Trophoblast cell (in vitro differentiated cells and primary cell): ENCODE data around the gene PADI4.
"Not testable (repeated sequence)": the region's sequence is repeated elsewhere in the genome, so short reads cannot be mapped to it uniquely, and the experiment has no call there.

Experiments used
- DNase-seq, 2 donors: peaks; one replicate each; pipeline ENCODE4 v3.0.0-alpha.2; 2016
- H2AFZ ChIP-seq: 2 replicates; pipeline ENCODE4 v1.6.1; 2013; ENCODE audit warnings: low read length, moderate library complexity, mild to moderate bottlenecking; ENCODE audit not compliant: insufficient read depth, poor library complexity
- H2AK5ac ChIP-seq: 2 replicates; pipeline ENCODE4 v1.6.1; 2013; ENCODE audit warnings: mild to moderate bottlenecking, low read length
- H2BK120ac ChIP-seq: 2 replicates; pipeline ENCODE4 v1.6.1; 2013; ENCODE audit warnings: low read length, mild to moderate bottlenecking, moderate library complexity; ENCODE audit not compliant: insufficient read depth, poor library complexity
- H2BK12ac ChIP-seq: 2 replicates; pipeline ENCODE4 v1.6.1; 2013; ENCODE audit warnings: mild to moderate bottlenecking, low read length, moderate library complexity
- H2BK5ac ChIP-seq: 2 replicates; pipeline ENCODE4 v1.6.1; 2013; ENCODE audit warnings: low read length, low read depth, moderate library complexity, mild to moderate bottlenecking; ENCODE audit not compliant: poor library complexity
- H3K14ac ChIP-seq: 2 replicates; pipeline ENCODE4 v1.6.1; 2013; ENCODE audit warnings: mild to moderate bottlenecking, low read length
- H3K18ac ChIP-seq: 2 replicates; pipeline ENCODE4 v1.6.1; 2013; ENCODE audit warnings: mild to moderate bottlenecking, low read length
- H3K23ac ChIP-seq: 2 replicates; pipeline ENCODE4 v1.6.1; 2013; ENCODE audit warnings: low read length
- H3K27ac ChIP-seq: 2 replicates; pipeline ENCODE4 v1.5.1; 2013; ENCODE audit warnings: low read depth, mild to moderate bottlenecking, inconsistent platforms, low read length, moderate library complexity
- H3K27me3 ChIP-seq: 2 replicates; pipeline ENCODE4 v1.6.1; 2013; ENCODE audit warnings: inconsistent platforms, mild to moderate bottlenecking, low read length, moderate library complexity; ENCODE audit not compliant: insufficient read depth
- H3K36me3 ChIP-seq, 2 experiments: 1 replicate in 1 of 2; 2 replicates in 1 of 2; pipeline ENCODE4 v1.6.1; 2013; ENCODE audit warnings: low read length in 2 of 2, mild to moderate bottlenecking in 2 of 2, moderate library complexity in 1 of 2; ENCODE audit not compliant: insufficient read depth in 2 of 2, control insufficient read depth in 1 of 2
- H3K4ac ChIP-seq: 2 replicates; pipeline ENCODE4 v1.6.1; 2013; ENCODE audit warnings: low read depth, mild to moderate bottlenecking, low read length, moderate library complexity
- H3K4me1 ChIP-seq, 2 experiments: 1 replicate in 1 of 2; 2 replicates in 1 of 2; pipeline ENCODE4 v1.6.1; 2013; ENCODE audit warnings: low read length in 2 of 2, mild to moderate bottlenecking in 2 of 2, moderate library complexity in 1 of 2; ENCODE audit not compliant: insufficient read depth in 2 of 2, control insufficient read depth in 1 of 2
- H3K4me2 ChIP-seq: 2 replicates; pipeline ENCODE4 v1.6.1; 2013; ENCODE audit warnings: inconsistent platforms, mild to moderate bottlenecking, low read length, moderate library complexity
- H3K4me3 ChIP-seq: 2 replicates; pipeline ENCODE4 v1.5.1; 2013; ENCODE audit warnings: mild to moderate bottlenecking, low read depth, low read length, inconsistent platforms
- H3K79me1 ChIP-seq: one replicate; pipeline ENCODE4 v1.6.1; 2013; ENCODE audit warnings: low read length
- H3K79me2 ChIP-seq: 2 replicates; pipeline ENCODE4 v1.6.1; 2013; ENCODE audit warnings: low read length, mild to moderate bottlenecking; ENCODE audit not compliant: control insufficient read depth, insufficient read depth, poor library complexity
- H3K9ac ChIP-seq: 2 replicates; pipeline ENCODE4 v1.6.1; 2013; ENCODE audit warnings: mild to moderate bottlenecking, low read length
- H3K9me3 ChIP-seq: 2 replicates; pipeline ENCODE4 v1.6.1; 2013; ENCODE audit warnings: low read depth, mild to moderate bottlenecking, control low read depth, inconsistent platforms, low read length; ENCODE audit not compliant: insufficient read depth
- H4K12ac ChIP-seq: 2 replicates; pipeline ENCODE4 v1.6.1; 2013; ENCODE audit warnings: low read depth, mild to moderate bottlenecking, low read length, moderate library complexity
- H4K8ac ChIP-seq: 2 replicates; pipeline ENCODE4 v1.6.1; 2013; ENCODE audit warnings: low read depth, mild to moderate bottlenecking, low read length, moderate library complexity
- H4K91ac ChIP-seq: one replicate; pipeline ENCODE4 v1.6.1; 2013; ENCODE audit warnings: low read depth, mild to moderate bottlenecking, low read length, moderate library complexity
- WGBS: extraction: QIAGEN DNeasy Blood & Tissue Kit; methylation state at CpG from one replicate; pipeline ENCODE4 v1.1.7; 2013; ENCODE audit warnings: missing lambda C conversion rate; ENCODE audit not compliant: insufficient read length, insufficient coverage; ENCODE audit errors: extremely low coverage; 5-methylcytosine and 5-hydroxymethylcytosine counted together

Gene PADI4

GRCh38 chr1:17345506-17345905 is 37.5 kb downstream of the PADI4 start:
- not testable (repeated sequence) for H2AK5ac ChIP-seq, H2AFZ ChIP-seq, DNase-seq, H4K8ac ChIP-seq, H2BK12ac ChIP-seq, H3K27me3 ChIP-seq, H3K79me2 ChIP-seq, H3K79me1 ChIP-seq, H2BK5ac ChIP-seq, H3K36me3 ChIP-seq, H3K4me2 ChIP-seq, H4K12ac ChIP-seq, H3K9ac ChIP-seq, H3K4me1 ChIP-seq, H3K18ac ChIP-seq, H3K27ac ChIP-seq, H4K91ac ChIP-seq, H3K9me3 ChIP-seq, H2BK120ac ChIP-seq, H3K14ac ChIP-seq, H3K4ac ChIP-seq, H3K4me3 ChIP-seq, H3K23ac ChIP-seq
- no CpG with 5 or more reads among the region's 5 CpGs for WGBS

GRCh38 chr1:17346046-17346789 is 38.2 kb downstream of the PADI4 start:
- peak in 1 of 2 donors; percentile 22 for DNase-seq
- no peak overlapping the region for H3K4me3 ChIP-seq

GRCh38 chr1:17347769-17348592 is 40.0 kb downstream of the PADI4 start:
- WGBS = no CpG with 5 or more reads among the region's 19 CpGs
- Histone ChIP-seq H4K91ac (no peak overlapping the region), H2BK5ac (no peak overlapping the region), H3K36me3 (no peaks in the 10 kb centered on the region), H2BK12ac (no peak overlapping the region), H4K12ac (no peak overlapping the region), H3K18ac (no peak overlapping the region), H3K4me3 (no peak overlapping the region), H3K23ac (no peak overlapping the region), H3K79me2 (no peaks in the 10 kb centered on the region), H3K4me1 (peaks cover 0 to 3% of the 10 kb centered on the region in 2 experiments), H3K14ac (no peak overlapping the region), H3K9me3 (peaks cover 9% of the 10 kb centered on the region), H2BK120ac (no peak overlapping the region), H3K4ac (no peak overlapping the region), H3K27ac (no peak overlapping the region), H3K4me2 (no peak overlapping the region), H3K79me1 (no peaks in the 10 kb centered on the region), H2AFZ (no peak overlapping the region), H4K8ac (no peak overlapping the region), H2AK5ac (no peak overlapping the region), H3K9ac (no peak overlapping the region), H3K27me3 (no peaks in the 10 kb centered on the region)
- peak in 1 of 2 donors; percentile 14 for DNase-seq

More at GRCh38 chr1:17346046-17346789, 38.2 kb downstream of the PADI4 start:
- Histone ChIP-seq H3K27ac (no peak overlapping the region), H3K14ac (no peak overlapping the region), H3K9ac (no peak overlapping the region), H2BK12ac (no peak overlapping the region), H4K12ac (no peak overlapping the region), H2AFZ (no peak overlapping the region), H2BK5ac (no peak overlapping the region), H3K18ac (no peak overlapping the region), H2BK120ac (no peak overlapping the region), H3K9me3 (peaks cover 9% of the 10 kb centered on the region), H3K79me2 (no peaks in the 10 kb centered on the region), H3K79me1 (no peaks in the 10 kb centered on the region), H3K4me1 (peaks cover 0 to 3% of the 10 kb centered on the region in 2 experiments), H3K4me2 (no peak overlapping the region), H3K36me3 (no peaks in the 10 kb centered on the region), H4K91ac (no peak overlapping the region), H3K23ac (no peak overlapping the region), H2AK5ac (no peak overlapping the region), H3K27me3 (no peaks in the 10 kb centered on the region), H4K8ac (no peak overlapping the region), H3K4ac (no peak overlapping the region)
- WGBS = no CpG with 5 or more reads among the region's 9 CpGs

GRCh38 chr1:17348593-17349234 is 40.7 kb downstream of the PADI4 start:
- H3K4me2 ChIP-seq = no peak overlapping the region
- H2BK5ac ChIP-seq = no peak overlapping the region
- H3K4me3 ChIP-seq = no peak overlapping the region
- H4K91ac ChIP-seq = no peak overlapping the region
- no peak overlapping the region for H3K4ac ChIP-seq
- no peaks in the 10 kb centered on the region for H3K36me3 ChIP-seq
- peaks cover 7% of the 10 kb centered on the region for H3K9me3 ChIP-seq
- no peaks in the 10 kb centered on the region for H3K27me3 ChIP-seq
- no peak overlapping the region for H3K18ac ChIP-seq
- no peak overlapping the region for H2AFZ ChIP-seq
- no peak overlapping the region for H2BK12ac ChIP-seq
- no CpG with 5 or more reads among the region's 14 CpGs for WGBS
- H3K27ac ChIP-seq = no peak overlapping the region
- H3K14ac ChIP-seq = no peak overlapping the region
- no peaks in the 10 kb centered on the region for H3K79me2 ChIP-seq
- H3K79me1 ChIP-seq = no peaks in the 10 kb centered on the region
- no peak for DNase-seq
- no peak overlapping the region for H2BK120ac ChIP-seq
- no peak overlapping the region for H3K9ac ChIP-seq
- no peak overlapping the region for H2AK5ac ChIP-seq
- H4K12ac ChIP-seq = no peak overlapping the region
- H3K4me1 ChIP-seq = peaks cover 0 to 3% of the 10 kb centered on the region in 2 experiments
- H4K8ac ChIP-seq = no peak overlapping the region
- no peak overlapping the region for H3K23ac ChIP-seq
